Stimulated activated CD4-positive, alpha-beta T cell treated with anti-CD3 and anti-CD28 coated beads, Interleukin-12 subunit alpha, Interleukin-12 subunit beta, amount 100 ng/mL, for 4 hours (primary cell): ENCODE measurements around the gene IQCK.
"Not testable (repeated sequence)": the region's sequence is repeated elsewhere in the genome, so short reads cannot be mapped to it uniquely, and the experiment has no call there.

ENCODE experiments used
- DNase-seq: peaks from one replicate; pipeline ENCODE4 v3.0.0-alpha.2; 2020

Gene IQCK

DNA sequence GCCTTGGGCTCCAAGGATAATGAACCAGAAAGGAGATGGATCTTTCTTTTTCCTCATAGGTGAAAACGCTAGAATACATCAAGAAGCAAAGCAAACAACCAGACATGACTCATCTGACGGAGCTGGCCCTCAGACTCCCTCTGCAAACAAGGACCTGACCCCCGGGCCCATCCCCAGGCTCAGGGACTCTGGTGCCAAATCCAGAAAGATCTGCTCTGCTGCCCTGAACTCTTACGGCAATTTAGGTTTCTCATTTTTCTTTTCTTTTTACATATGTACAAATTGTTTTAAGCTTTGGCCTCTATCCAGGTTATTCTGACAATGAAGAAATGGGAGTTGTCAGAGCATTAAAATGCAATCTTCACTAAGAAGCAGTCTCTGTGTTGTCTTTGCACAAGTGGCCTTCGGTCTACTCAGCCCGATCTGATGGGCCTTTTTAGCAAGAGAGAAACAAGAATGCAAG is 17.7 kb upstream of the IQCK start:
- DNase-seq: no peak

DNA sequence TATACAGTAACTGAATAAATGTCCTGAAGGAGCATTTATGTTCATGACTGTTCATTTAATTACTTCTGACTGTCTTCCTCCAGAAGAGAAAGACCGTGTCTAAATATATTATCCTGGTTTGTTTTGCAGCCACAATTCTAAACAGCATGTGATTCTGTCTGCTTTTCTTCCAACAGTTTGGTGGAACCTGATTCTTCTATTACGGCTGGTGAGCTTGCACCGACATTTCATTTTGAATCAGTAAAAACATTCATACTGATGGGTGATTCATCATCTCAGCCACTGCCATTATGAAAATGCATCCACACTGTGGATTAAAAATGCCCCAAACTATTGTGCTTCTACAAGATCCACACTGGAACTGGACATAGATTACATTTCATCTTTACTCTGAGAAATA is 17.0 kb upstream of the IQCK start:
- no peak for DNase-seq

DNA sequence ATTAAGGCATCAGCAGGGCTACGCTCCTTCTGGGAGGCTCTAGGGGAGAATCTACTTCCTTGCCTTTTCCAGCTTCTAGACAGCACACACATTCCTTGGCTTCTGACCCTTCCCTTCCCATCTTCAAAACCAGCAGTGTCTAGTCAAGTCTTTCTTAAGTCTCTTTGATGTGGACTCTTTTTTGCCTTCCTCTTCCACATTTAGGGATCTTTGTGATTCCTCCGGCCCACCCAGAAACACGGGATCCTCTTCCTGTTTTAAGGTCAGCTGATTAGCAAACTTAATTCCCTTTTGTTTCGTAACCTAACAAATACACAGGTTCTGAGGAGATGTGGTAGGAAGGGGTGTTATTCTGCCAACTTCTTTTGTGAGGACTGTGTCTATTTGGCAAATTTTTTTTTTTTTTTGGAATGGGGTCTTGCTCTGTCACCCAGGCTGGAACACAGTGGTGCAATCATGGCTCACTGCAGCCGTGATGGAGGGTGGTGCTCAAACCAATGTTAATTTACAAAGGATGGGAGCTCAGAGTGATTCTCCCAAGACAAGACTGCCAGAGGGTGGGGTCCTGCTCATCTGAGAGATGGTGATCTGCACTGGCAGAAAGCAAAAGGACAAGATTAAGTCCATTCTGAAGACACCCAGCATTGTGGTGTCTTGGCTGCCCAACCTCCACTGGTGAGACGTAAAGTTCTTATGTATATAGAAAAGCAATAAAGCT is 14.7 kb upstream of the IQCK start:
- no peak for DNase-seq

DNA sequence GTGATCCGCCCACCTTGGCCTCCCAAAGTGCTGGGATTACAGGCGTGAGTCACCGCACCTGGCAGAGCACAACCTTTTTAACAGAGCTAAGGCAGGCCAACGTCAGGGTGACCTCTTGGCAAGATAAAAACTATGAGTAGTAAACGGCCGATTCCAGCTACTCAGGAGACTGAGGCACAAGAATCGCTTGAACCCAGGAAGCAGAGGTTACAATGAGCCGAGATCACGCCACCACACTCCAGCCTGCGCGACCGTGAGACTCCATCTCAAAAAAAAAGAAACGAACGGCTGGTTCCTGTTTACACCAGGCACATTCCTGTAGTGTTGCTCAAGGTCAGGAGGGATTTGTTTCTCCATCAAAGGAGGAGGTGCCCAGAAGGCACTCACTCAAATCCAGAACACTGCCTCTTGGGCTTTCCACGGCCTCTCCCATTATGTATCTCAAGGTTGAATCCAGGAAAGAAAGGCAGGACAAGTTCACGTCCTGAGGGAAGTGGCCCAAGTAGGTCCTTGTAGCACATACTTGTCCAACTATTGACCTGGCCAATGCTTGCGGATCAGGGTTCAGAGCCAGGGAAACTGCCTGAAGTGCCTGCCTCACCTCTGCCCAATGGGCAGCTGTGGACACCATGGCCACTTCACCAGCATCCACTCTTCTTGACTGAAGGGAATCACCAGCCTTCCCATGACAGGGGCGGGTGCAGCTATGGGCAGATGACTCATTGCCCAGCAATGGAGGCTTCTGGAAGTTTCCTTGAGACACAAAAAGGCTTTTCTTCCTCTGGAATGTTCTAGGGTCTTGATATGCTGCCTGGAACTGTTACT is 13.5 kb upstream of the IQCK start:
- DNase-seq: no peak

- no peak for DNase-seq
Measured at GRCh38 chr16:19705146-19705501, 12.9 kb upstream of the IQCK start.

- DNase-seq: no peak
Measured at GRCh38 chr16:19705843-19706242, 12.2 kb upstream of the IQCK start.

DNA sequence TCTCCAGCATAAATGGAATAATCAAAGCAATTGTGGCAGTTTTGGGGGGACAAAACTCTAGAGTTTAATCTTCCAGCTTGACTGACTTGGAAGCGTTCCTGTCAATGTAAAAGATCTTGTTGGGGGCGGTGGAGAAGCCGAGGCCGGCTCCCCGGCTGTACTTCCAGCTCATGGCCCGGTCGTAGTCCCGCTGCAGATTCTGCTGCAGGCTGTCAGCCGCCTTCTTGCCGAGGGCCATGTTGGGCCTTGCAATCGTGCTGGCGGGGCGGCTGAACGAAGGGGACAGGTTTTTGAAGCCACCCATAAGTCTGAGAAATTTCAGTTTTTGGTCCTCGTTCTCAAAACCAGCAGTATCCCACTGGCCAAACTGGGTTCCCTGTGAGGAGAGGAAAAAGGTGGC is 11.2 kb upstream of the IQCK start:
- DNase-seq: no peak

- DNase-seq: no peak
Measured at GRCh38 chr16:19707569-19708295, 10.3 kb upstream of the IQCK start.

- no peak for DNase-seq
Measured at GRCh38 chr16:19708296-19709205, 9.5 kb upstream of the IQCK start.

DNA sequence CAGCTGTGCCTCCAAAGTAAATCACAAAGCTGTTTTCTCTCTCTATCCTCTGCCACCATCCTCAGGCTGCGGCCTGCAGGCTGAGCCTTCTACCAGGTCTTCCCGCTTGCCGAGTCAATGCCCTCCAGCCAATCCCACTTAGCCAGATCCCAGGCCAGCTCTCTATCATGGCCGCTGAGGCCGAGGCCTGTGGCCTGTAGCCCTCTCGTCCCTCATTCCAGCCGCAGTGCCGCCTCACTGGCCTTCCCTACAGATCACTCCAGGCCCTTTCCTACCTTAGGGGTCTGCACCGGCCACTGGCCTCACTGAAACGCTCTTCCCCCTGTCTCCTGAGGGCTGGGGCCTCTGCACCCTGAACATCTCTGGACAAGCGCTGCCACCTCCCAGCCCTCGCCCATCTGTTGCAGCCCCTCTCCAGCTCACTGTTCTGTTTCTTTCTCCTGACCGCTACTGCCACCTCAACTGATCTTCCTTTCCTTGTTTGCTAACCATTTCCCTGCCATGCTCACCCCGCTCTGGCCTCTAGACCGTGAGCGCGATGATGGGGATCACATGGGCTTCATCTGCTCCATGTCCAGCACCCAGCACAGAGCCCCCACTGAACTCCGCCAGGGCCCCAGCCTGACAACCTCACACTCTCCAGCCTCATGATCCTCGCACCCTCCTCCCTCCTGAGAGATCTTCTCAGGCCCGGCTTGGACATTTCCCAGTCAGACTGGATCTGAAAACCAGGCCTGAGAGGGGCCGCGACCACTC is 8.5 kb upstream of the IQCK start:
- DNase-seq: no peak

GRCh38 chr16:19710191-19710908 is 7.7 kb upstream of the IQCK start:
- DNase-seq: no peak

GRCh38 chr16:19710991-19711545 is 7.0 kb upstream of the IQCK start:
- no peak for DNase-seq

DNA sequence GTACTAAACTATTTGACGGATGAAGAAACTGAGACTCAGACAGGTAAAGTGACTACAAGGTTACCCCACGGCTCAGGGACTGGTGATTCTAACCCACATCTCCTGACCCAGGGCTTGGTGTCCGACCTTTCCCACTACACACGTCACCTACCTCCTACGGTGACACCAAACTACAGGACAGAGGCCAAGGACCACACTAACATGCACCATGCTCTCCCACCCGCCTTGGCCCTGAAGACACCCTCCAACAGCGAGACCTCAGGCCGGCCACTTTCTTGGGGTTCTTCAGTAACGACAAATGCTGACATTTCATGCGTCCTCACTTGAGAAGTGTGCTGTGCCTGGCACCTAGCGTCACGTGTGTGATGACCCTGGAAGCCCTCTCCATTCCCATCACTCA is 6.4 kb upstream of the IQCK start:
- no peak for DNase-seq

DNA sequence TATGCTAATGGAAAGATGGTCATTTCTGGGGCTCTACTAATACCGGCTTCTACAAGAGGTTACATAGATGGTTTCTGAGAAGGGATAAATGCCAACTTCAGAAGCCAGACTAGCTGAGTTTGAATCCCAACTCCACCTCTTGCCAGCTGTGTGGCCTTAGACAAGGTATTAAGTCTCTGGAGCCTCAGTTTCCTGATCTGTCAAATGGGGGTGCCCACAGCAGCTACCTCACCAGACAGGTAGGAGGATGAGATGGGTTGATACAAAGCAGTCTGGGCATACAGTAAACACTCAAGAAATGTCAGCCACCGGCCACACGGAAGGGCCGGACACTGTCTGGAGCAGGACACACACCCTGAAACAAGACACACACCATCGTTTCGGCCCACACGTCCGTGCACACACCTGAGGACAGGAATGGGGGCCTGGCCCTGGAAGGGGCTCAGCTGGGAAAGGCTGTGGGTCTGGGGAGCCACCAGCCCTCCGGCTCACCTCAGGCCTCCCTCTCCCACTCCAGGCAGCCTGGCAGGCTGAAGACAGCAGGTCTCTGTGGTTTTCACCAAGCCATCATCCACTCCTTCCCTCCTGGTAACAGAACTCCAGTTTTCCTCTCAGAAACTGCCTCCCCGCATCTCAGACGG is 5.5 kb upstream of the IQCK start:
- DNase-seq: no peak

- DNase-seq: no peak
Measured at GRCh38 chr16:19713697-19714096, 4.4 kb upstream of the IQCK start.

DNA sequence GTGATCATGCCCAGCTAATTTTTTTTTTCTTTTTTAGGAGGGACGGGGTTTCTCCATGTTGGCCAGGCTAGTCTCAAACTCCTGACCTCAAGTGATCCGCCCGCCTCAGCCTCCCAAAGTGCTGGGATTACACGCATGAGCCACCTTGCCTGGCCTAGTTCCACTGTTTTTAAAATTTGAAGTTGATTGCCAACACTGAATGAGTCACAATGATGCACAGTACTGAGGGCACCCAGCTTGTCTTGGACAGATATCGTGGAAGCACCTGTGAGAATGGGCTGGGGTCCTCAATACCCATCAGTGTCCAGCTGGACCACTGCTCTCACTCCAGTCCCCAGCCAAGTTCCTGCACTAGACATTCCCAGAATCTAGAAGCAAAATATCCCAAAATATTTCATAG is 2.5 kb upstream of the IQCK start:
- no peak for DNase-seq

DNA sequence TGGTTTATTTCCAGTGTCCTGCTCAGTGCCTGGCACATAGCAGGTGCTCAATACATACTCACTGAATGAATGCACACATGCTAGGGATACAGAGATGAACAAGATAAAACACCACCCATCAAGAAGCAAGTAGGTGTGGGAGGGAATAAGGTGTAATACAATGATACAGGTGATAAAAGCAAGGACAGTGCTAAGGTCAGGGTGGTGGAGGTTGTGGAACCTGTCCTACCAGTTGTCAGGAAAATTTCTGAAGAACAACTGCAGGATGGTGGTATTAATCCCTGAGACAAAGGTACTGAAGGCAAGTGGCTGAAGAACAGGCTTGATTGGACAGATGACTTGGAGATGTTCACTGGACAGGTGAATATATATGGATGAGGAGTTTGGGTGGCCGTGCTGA is 1.9 kb upstream of the IQCK start:
- no peak for DNase-seq

DNA sequence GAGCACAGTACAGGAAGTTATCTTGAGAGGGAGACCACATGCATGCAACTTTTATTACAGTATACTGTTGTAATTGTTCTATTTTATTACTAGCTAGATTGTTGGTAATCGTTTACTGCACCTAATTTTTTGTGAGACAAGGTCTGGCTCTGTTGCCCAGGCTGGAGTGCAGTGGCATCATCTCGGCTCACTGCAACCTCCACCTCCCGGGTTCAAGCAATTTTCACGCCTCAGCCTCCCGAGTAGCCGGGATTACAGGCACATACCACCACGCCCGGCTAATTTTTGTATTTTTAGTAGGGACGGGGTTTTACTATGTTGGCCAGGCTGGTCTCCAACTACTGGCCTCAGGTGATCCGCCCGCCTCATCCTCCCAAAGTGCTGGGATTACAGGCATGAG is 1.3 kb upstream of the IQCK start:
- DNase-seq: not testable (repeated sequence)

DNA sequence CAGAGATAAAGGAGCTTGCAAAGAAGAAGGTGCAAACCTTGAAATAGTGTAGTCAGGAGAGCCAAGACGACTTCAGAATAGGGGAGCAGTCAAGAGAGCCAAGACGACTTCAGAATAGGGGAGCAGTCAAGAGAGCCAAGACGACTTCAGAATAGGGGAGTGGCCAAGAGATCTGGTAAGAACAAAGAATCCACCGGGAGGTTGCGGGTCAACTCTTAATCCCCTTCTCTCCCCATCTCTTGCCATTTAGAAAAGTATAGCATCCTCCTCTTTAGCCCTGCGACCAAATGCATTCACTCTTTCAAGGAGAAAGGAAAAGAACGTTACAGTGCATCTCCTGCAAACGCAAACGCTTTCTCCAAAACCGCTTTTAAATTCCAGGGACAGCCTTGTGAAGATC is 757 bp upstream of the IQCK start:
- no peak for DNase-seq

- no peak for DNase-seq
Measured at GRCh38 chr16:19718624-19718965, 524 bp downstream of the IQCK start.
